Right lobe of liver (tissue), 4 donors: ENCODE data around the gene FPGS.

Experiments
- CTCF ChIP-seq, 4 donors: fragments of 200-600 bp in 3 of 4; fragments of 450-650 bp in 1 of 4; IDR thresholded peaks; one replicate each; pipeline versions ENCODE4 v1.5.1 to v1.8.0; 2016 to 2022; ENCODE audit warnings: antibody characterized with exemption in 4 of 4, mild to moderate bottlenecking in 2 of 4
- POLR2A ChIP-seq: fragments of 450-650 bp; IDR thresholded peaks from one replicate; pipeline ENCODE4 v1.6.1; 2017; ENCODE audit warnings: antibody characterized with exemption, mild to moderate bottlenecking
- donor health status: DM: no; HTN: no; CAD: no.
- donor health status: DM: no; HTN: no; CAD: no.
- donor health status: DM: no; HTN: yes; CAD: no.

GRCh38 chr9:127850286-127850830, 47.7 kb downstream of the FPGS start:
- TF ChIP-seq CTCF (IDR thresholded peaks at IDR 0.05): no peak
- TF ChIP-seq POLR2A: no peak
